HFF-Myc (cell line): Measurements from ENCODE around the gene HIVEP3.

ENCODE experiments used
- DNase-seq: peaks from one replicate; pipeline ENCODE4 v3.0.0-alpha.2; 2011; ENCODE audit warnings: low read depth; ENCODE audit errors: extremely low read depth
- H3K4me3 ChIP-seq: replicated peaks from 2 replicates; pipeline ENCODE4 v1.5.1; 2011; ENCODE audit warnings: low read depth, mild to moderate bottlenecking, control low read depth, low read length
- CTCF ChIP-seq: IDR thresholded peaks from 2 replicates; pipeline ENCODE4 v1.5.1; 2012; ENCODE audit warnings: mild to moderate bottlenecking, low read depth, low read length, control low read depth; ENCODE audit errors: missing control alignments

Gene HIVEP3

GRCh38 chr1:41767534-41768525, 150.9 kb downstream of the HIVEP3 start:
- no peak for TF ChIP-seq CTCF
- H3K4me3 ChIP-seq, result no peak overlapping the region
- no peak for DNase-seq

GRCh38 chr1:41766546-41766945, 152.2 kb downstream of the HIVEP3 start:
- DNase-seq, result peak; percentile 70
- no peak for TF ChIP-seq CTCF
- no peak overlapping the region for H3K4me3 ChIP-seq

GRCh38 chr1:41766041-41766440, 152.7 kb downstream of the HIVEP3 start:
- H3K4me3 ChIP-seq, result no peak overlapping the region
- DNase-seq, result no peak
- TF ChIP-seq CTCF, result no peak

- no peak for TF ChIP-seq CTCF
- H3K4me3 ChIP-seq, result no peak overlapping the region
- no peak for DNase-seq
Observed at GRCh38 chr1:41765152-41765551, 153.6 kb downstream of the HIVEP3 start.

GRCh38 chr1:41764656-41765055, 154.1 kb downstream of the HIVEP3 start:
- DNase-seq, result no peak
- H3K4me3 ChIP-seq, result no peak overlapping the region
- TF ChIP-seq CTCF, result no peak

- DNase-seq, result no peak
- no peak for TF ChIP-seq CTCF
- H3K4me3 ChIP-seq, result no peak overlapping the region
Observed at GRCh38 chr1:41762777-41763176, 155.9 kb downstream of the HIVEP3 start.
